Nephron progenitor cell (in vitro differentiated cells): ENCODE measurements around the gene KCNJ6.

ENCODE experiments used
- DNase-seq: peaks from one replicate; pipeline ENCODE4 v3.0.0; 2021
- H3K27ac Mint-ChIP-seq: 2 replicates; pipeline ENCODE4 v1.8.0; 2021; ENCODE audit warnings: mild to moderate bottlenecking, moderate library complexity, mixed read lengths
- H3K27me3 Mint-ChIP-seq: 2 replicates; pipeline ENCODE4 v1.8.0; 2021; ENCODE audit warnings: mild to moderate bottlenecking, low read depth, mixed read lengths; ENCODE audit not compliant: poor library complexity
- H3K36me3 Mint-ChIP-seq: 2 replicates; pipeline ENCODE4 v1.8.0; 2021; ENCODE audit warnings: low read depth, mixed read lengths
- H3K4me1 Mint-ChIP-seq: 2 replicates; pipeline ENCODE4 v1.8.0; 2021; ENCODE audit warnings: mixed read lengths
- H3K4me3 Mint-ChIP-seq: 2 replicates; pipeline ENCODE4 v1.8.0; 2021; ENCODE audit warnings: mild to moderate bottlenecking, moderate library complexity, mixed read lengths
- H3K9me3 Mint-ChIP-seq: 2 replicates; pipeline ENCODE4 v1.8.0; 2021; ENCODE audit warnings: mild to moderate bottlenecking, moderate library complexity, mixed read lengths
- TF ChIP-seq, protein P1 (sequence below): fragments of 200-600 bp; sonication (generic); IDR thresholded peaks from 2 replicates; pipeline ENCODE4 v1.5.0; 2021; ENCODE audit warnings: antibody characterized with exemption

KCNJ6 gene

GRCh38 chr21:37827913-37828312, 88.3 kb downstream of the KCNJ6 start:
- H3K36me3 Mint-ChIP-seq, result no peaks in the 10 kb centered on the region
- peaks cover 38% of the 10 kb centered on the region for H3K4me1 Mint-ChIP-seq
- H3K9me3 Mint-ChIP-seq, result peaks cover 4% of the 10 kb centered on the region
- H3K27me3 Mint-ChIP-seq, result peaks cover 6% of the 10 kb centered on the region
- H3K4me3 Mint-ChIP-seq, result no peak overlapping the region
- H3K27ac Mint-ChIP-seq, result no peak overlapping the region
- no peak for DNase-seq
- TF ChIP-seq, protein P1, sequence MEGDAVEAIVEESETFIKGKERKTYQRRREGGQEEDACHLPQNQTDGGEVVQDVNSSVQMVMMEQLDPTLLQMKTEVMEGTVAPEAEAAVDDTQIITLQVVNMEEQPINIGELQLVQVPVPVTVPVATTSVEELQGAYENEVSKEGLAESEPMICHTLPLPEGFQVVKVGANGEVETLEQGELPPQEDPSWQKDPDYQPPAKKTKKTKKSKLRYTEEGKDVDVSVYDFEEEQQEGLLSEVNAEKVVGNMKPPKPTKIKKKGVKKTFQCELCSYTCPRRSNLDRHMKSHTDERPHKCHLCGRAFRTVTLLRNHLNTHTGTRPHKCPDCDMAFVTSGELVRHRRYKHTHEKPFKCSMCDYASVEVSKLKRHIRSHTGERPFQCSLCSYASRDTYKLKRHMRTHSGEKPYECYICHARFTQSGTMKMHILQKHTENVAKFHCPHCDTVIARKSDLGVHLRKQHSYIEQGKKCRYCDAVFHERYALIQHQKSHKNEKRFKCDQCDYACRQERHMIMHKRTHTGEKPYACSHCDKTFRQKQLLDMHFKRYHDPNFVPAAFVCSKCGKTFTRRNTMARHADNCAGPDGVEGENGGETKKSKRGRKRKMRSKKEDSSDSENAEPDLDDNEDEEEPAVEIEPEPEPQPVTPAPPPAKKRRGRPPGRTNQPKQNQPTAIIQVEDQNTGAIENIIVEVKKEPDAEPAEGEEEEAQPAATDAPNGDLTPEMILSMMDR, result no peak

- TF ChIP-seq, protein P1, result no peak
- H3K9me3 Mint-ChIP-seq, result peaks cover 4% of the 10 kb centered on the region
- H3K4me1 Mint-ChIP-seq, result peaks cover 26% of the 10 kb centered on the region
- peaks cover 7% of the 10 kb centered on the region for H3K27me3 Mint-ChIP-seq
- no peak overlapping the region for H3K27ac Mint-ChIP-seq
- no peak for DNase-seq
- no peak overlapping the region for H3K4me3 Mint-ChIP-seq
- no peaks in the 10 kb centered on the region for H3K36me3 Mint-ChIP-seq
Measured at GRCh38 chr21:37821786-37822450, 94.3 kb downstream of the KCNJ6 start.

GRCh38 chr21:37821092-37821491, 95.2 kb downstream of the KCNJ6 start:
- TF ChIP-seq, protein P1, result no peak
- Mint-ChIP-seq H3K36me3 (no peaks in the 10 kb centered on the region), H3K9me3 (peaks cover 4% of the 10 kb centered on the region), H3K27ac (peak overlapping the region; percentile 14), H3K4me1 (peaks cover 26% of the 10 kb centered on the region), H3K27me3 (peaks cover 7% of the 10 kb centered on the region), H3K4me3 (no peak overlapping the region)
- DNase-seq, result no peak

DNA sequence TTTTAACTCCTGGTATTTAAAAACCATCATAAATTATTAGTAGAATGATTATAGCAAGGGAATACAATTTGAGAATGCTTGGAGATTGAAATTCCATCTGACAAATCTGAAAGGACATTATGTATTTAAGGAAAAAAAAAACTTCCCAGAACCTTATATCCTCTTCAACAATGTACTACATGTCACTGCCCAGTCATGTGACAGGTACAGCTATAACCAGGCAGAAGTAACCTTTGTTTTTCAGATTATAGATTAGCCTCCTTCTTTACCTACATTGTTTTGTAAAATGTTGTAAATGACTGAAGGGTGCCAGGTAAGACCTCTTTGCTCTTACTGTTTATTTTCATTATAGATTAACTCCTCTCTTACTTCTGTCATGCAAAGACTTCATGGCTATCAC, 96.9 kb downstream of the KCNJ6 start:
- Mint-ChIP-seq H3K9me3 (peaks cover 2% of the 10 kb centered on the region), H3K27me3 (peaks cover 7% of the 10 kb centered on the region), H3K4me3 (no peak overlapping the region), H3K27ac (no peak overlapping the region), H3K36me3 (no peaks in the 10 kb centered on the region), H3K4me1 (peaks cover 26% of the 10 kb centered on the region)
- TF ChIP-seq, protein P1, result no peak
- DNase-seq, result no peak

GRCh38 chr21:37817242-37817641, 99.0 kb downstream of the KCNJ6 start:
- Mint-ChIP-seq H3K27me3 (peaks cover 7% of the 10 kb centered on the region), H3K36me3 (no peaks in the 10 kb centered on the region), H3K9me3 (peaks cover 16% of the 10 kb centered on the region), H3K27ac (no peak overlapping the region), H3K4me1 (peaks cover 26% of the 10 kb centered on the region), H3K4me3 (no peak overlapping the region)
- TF ChIP-seq, protein P1, result no peak
- no peak for DNase-seq

GRCh38 chr21:37815893-37816292, 100.4 kb downstream of the KCNJ6 start:
- Mint-ChIP-seq H3K4me1 (peaks cover 26% of the 10 kb centered on the region), H3K27me3 (peaks cover 7% of the 10 kb centered on the region), H3K9me3 (peaks cover 25% of the 10 kb centered on the region), H3K36me3 (no peaks in the 10 kb centered on the region), H3K27ac (no peak overlapping the region), H3K4me3 (no peak overlapping the region)
- DNase-seq, result no peak
- TF ChIP-seq, protein P1, result no peak
